NB4 (cell line): ENCODE measurements around the gene CLGN.
A peak's percentile ranks its signal among the peaks of the same experiment; 100 is the strongest.

Experiments used
- DNase-seq: peaks from one replicate; pipeline ENCODE4 v3.0.0; 2010; ENCODE audit warnings: low read depth
- H3K4me3 ChIP-seq: one replicate; pipeline ENCODE4 v1.5.1; 2011; ENCODE audit warnings: mild to moderate bottlenecking, low read depth, low read length, moderate library complexity
- CTCF ChIP-seq: IDR thresholded peaks from one replicate; pipeline ENCODE4 v1.5.1; 2012; ENCODE audit warnings: low read depth, low read length
- MAX ChIP-seq: IDR thresholded peaks from 2 replicates; pipeline ENCODE4 v1.6.1; 2011; ENCODE audit warnings: low read depth, low read length
- MYC ChIP-seq: IDR thresholded peaks from 2 replicates; pipeline ENCODE4 v1.6.1; 2011; ENCODE audit warnings: low read depth, low read length
- POLR2A ChIP-seq: IDR thresholded peaks from 2 replicates; pipeline ENCODE4 v1.6.1; 2011; ENCODE audit warnings: mild to moderate bottlenecking; ENCODE audit not compliant: insufficient read length; ENCODE audit errors: extremely low read depth

The CLGN gene

GRCh38 chr4:140359562-140360427, 67.7 kb downstream of the CLGN start:
- H3K4me3 ChIP-seq: no peak overlapping the region
- DNase-seq: peak; percentile 85
- TF ChIP-seq POLR2A (no peak), MYC (no peak), MAX (no peak), CTCF (peak; percentile 80)

DNA sequence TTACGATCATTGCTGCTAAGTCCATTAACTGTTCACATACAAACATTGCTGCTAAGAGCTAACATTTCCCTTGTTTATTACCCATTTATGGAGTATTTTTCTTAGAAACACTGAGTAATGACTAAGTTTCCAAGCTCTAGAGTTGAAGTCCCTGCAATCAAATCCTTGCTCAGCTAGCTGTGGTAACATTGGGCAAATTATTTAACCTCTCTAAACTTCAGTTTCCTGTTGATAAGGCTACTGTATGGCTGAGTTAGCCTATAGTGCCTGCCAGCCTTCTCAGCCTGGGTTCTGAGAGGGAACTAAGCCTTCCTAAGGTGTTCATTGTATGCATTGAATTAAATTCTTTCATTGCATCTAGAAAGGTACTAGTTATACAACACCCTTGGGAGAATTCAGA, 69.2 kb downstream of the CLGN start:
- DNase-seq: no peak
- no peak for TF ChIP-seq MYC
- no peak for TF ChIP-seq CTCF
- no peak for TF ChIP-seq MAX
- TF ChIP-seq POLR2A: no peak
- H3K4me3 ChIP-seq: no peak overlapping the region

DNA sequence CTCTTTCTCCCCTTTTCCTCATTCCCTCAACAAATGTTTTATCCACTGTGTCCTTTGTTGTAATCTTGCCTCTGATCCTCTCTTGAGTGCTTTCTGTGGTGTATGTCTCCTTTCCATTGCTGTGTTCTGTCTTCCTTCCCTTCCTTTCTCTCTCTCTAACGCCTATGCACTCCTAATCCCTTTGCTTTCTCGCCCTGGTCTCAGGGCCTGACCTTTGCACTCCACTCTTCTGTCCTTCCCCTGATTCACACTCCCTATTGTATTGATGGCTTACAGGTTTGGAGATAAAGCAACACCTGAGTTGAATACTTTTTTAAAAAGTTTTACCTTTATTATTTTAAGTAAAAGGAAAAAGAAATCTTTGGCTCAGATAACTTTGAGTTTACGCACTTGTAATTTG, 69.6 kb downstream of the CLGN start:
- DNase-seq: no peak
- TF ChIP-seq MYC (no peak), MAX (no peak), POLR2A (no peak), CTCF (no peak)
- H3K4me3 ChIP-seq: no peak overlapping the region

DNA sequence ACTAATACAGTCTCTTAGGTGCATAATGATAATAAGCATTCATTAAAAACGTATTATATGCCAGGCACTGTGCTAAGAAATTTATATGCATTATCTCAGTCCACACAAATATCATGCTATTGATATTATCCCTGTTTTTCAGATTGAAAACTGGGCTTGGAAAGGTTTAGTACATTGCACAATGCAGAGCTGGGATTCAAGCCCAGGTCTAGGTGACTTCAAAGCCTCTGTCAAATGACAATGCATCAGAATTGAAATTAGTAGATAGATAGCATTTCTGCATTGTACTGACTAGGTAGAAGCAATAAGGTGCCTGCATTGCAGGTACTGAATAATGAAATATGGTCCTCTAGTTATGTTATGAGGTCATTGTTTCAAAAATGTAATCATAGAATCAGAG, 72.2 kb downstream of the CLGN start:
- no peak for DNase-seq
- H3K4me3 ChIP-seq: no peak overlapping the region
- TF ChIP-seq POLR2A: no peak
- no peak for TF ChIP-seq CTCF
- no peak for TF ChIP-seq MYC
- no peak for TF ChIP-seq MAX

GRCh38 chr4:140353786-140354185, 73.7 kb downstream of the CLGN start:
- no peak for TF ChIP-seq MAX
- no peak for TF ChIP-seq POLR2A
- TF ChIP-seq MYC: no peak
- no peak for TF ChIP-seq CTCF
- DNase-seq: no peak
- H3K4me3 ChIP-seq: no peak overlapping the region
